AG04450 (cell line): ENCODE results near the gene GAN. TPM values are rescaled to one million over a fixed set of nuclear protein-coding genes. Genes with fewer than 3 reads are reported as not detected.
"Not testable (repeated sequence)": the region's sequence is repeated elsewhere in the genome, so short reads cannot be mapped to it uniquely, and the experiment has no call there.

ENCODE experiments used
- CTCF ChIA-PET: fragments of 300-600, 350-600 bp; formaldehyde crosslinking; extraction: SDS; loops from one replicate; lab custom pipeline; 2022; ENCODE audit warnings: antibody characterized with exemption, inconsistent platforms; lab: Charles Lee
- POLR2A ChIA-PET: fragments of 350-600 bp; formaldehyde crosslinking; extraction: SDS; loops from one replicate; lab custom pipeline; 2021; ENCODE audit warnings: antibody characterized with exemption, inconsistent platforms; lab: Yijun Ruan, JAX
- DNase-seq: peaks from one replicate; pipeline ENCODE4 v3.0.0-alpha.2; 2011; ENCODE audit warnings: low read depth, low spot score
- H3K27ac ChIP-seq: one replicate; pipeline ENCODE4 v1.5.1; 2012; ENCODE audit warnings: low read depth, low read length, control low read depth
- H3K27me3 ChIP-seq: one replicate; pipeline ENCODE4 v1.6.0; 2012; ENCODE audit warnings: low read length; ENCODE audit not compliant: control insufficient read depth, insufficient read depth
- H3K4me3 ChIP-seq: 2 replicates; pipeline ENCODE4 v1.5.1; 2011; ENCODE audit warnings: mild to moderate bottlenecking, low read depth, low read length, control low read depth
- H3K9me3 ChIP-seq: 2 replicates; pipeline ENCODE4 v1.5.1; 2012; ENCODE audit warnings: low read length; ENCODE audit not compliant: control insufficient read depth, insufficient read depth
- polyA plus RNA-seq: library from polyadenylated mRNA; depleted of rRNA; stranded (reverse); fragments of >200 nt; gene quantifications from 2 replicates; pipeline ENCODE4 v1.2.3, GENCODE V29; 2011
- TF ChIP-seq, protein P1 (sequence below): IDR thresholded peaks from 2 replicates; pipeline ENCODE4 v1.5.1; 2011; ENCODE audit warnings: low read depth, low read length, control low read depth, inconsistent platforms

GAN gene
- polyA plus RNA-seq, 1 experiment, result 4.3 TPM

DNA sequence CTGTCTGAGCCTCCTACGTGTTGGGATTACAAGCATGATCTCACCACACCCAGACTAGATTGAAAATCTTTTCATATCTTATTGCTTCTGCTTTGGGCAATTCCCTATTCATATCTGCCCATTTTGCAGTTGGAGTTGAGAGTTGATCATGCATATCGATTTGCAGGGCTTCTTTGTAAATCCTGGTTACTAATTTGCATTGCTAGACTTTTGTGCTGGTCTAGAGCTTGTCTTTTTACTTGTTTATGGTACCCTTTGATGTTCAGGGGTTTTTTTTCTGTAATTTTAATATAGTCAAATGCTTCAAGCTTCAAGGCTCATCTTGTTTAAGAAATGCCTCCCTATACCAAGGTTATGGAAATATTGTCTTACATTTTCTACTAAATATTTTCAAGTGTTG, 106.4 kb downstream of the GAN start:
- TF ChIP-seq, protein P1, sequence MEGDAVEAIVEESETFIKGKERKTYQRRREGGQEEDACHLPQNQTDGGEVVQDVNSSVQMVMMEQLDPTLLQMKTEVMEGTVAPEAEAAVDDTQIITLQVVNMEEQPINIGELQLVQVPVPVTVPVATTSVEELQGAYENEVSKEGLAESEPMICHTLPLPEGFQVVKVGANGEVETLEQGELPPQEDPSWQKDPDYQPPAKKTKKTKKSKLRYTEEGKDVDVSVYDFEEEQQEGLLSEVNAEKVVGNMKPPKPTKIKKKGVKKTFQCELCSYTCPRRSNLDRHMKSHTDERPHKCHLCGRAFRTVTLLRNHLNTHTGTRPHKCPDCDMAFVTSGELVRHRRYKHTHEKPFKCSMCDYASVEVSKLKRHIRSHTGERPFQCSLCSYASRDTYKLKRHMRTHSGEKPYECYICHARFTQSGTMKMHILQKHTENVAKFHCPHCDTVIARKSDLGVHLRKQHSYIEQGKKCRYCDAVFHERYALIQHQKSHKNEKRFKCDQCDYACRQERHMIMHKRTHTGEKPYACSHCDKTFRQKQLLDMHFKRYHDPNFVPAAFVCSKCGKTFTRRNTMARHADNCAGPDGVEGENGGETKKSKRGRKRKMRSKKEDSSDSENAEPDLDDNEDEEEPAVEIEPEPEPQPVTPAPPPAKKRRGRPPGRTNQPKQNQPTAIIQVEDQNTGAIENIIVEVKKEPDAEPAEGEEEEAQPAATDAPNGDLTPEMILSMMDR, result no peak
- CTCF ChIA-PET, result no interaction called here
- Histone ChIP-seq H3K27ac (no peak overlapping the region), H3K4me3 (no peak overlapping the region), H3K9me3 (peaks cover 9% of the 10 kb centered on the region), H3K27me3 (no peaks in the 10 kb centered on the region)
- POLR2A ChIA-PET, result interaction anchor here (0.6 kb wide), 1 partner anchor 119 kb away, joined by 3 read pairs; no protein-coding TSS in a partner anchor
- DNase-seq, result no peak

DNA sequence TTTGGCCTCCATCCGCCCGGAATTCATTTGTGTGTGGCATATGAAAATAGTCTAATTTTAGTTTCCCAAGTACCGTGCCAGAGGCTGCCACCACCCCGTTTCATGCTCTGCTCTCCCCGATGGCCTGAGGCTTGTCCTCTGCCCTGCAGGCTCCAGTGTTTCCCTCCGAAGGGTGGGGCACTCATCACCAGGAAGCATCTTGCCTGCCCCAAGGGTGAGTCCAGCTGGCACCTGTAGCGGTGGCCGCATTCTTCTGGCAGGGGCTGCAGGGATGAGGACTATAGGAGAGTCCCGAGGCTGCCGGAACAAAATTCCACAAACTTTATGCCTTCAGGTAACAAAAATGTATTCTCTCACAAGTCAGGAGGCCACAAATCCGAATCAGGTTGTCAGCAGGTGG, 106.8 kb downstream of the GAN start:
- H3K27me3 ChIP-seq, result no peaks in the 10 kb centered on the region
- CTCF ChIA-PET, result no interaction called here
- no peak overlapping the region for H3K4me3 ChIP-seq
- no peak for DNase-seq
- POLR2A ChIA-PET, result no interaction called here
- TF ChIP-seq, protein P1, result no peak
- H3K27ac ChIP-seq, result no peak overlapping the region
- peaks cover 9% of the 10 kb centered on the region for H3K9me3 ChIP-seq

DNA sequence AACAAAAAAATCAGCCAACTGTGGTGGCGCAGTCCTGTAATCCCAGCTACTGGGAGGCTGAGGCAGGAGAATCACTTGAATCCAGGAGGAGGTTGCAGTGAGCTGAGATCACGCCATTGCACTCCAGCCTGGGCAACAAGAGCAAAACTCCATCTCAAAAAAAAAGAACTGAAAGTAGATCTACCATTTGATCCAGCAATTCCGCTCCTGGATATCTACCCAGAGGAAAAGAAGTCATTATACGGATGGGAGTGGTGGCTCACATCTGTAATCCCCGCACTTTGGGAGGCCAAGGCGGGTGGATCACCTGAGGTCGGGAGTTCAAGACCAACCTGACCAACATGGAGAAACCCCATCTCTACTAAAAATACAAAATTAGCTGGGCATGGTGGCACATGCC, 107.4 kb downstream of the GAN start:
- POLR2A ChIA-PET, H3K9me3 ChIP-seq, CTCF ChIA-PET, H3K4me3 ChIP-seq, H3K27me3 ChIP-seq, H3K27ac ChIP-seq, DNase-seq: not testable (repeated sequence)

DNA sequence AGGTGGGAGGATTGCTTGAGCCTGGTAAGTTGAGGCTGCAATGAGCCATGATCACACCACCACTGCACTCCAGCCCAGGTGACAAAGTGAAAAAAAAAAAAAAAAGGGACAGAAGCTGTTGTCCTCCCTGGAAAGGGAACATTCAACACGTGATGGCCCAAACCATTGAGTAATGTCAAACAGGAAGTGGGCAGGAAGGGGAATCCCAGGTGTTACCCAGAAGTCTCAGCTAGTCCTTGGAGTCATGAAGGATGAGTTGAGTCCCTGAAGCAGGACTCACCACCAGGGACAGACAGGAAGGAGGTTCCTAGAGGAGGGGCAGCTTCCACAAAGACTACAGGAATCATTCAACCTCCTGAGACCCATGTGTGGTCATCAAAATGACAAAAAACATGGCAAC, 110.0 kb downstream of the GAN start:
- H3K9me3 ChIP-seq, result peaks cover 9% of the 10 kb centered on the region
- H3K27ac ChIP-seq, result no peak overlapping the region
- TF ChIP-seq, protein P1, result no peak
- no peak for DNase-seq
- ChIA-PET POLR2A (interaction anchor here (0.7 kb wide), 1 partner anchor 15 kb away, joined by 3 read pairs; no protein-coding TSS in a partner anchor), CTCF (interaction anchor here (0.6 to 1.6 kb wide), 3 partner anchors 20 to 237 kb away, joined by 3 to 4 read pairs (median 4); no protein-coding TSS in a partner anchor)
- H3K4me3 ChIP-seq, result no peak overlapping the region
- H3K27me3 ChIP-seq, result no peaks in the 10 kb centered on the region

DNA sequence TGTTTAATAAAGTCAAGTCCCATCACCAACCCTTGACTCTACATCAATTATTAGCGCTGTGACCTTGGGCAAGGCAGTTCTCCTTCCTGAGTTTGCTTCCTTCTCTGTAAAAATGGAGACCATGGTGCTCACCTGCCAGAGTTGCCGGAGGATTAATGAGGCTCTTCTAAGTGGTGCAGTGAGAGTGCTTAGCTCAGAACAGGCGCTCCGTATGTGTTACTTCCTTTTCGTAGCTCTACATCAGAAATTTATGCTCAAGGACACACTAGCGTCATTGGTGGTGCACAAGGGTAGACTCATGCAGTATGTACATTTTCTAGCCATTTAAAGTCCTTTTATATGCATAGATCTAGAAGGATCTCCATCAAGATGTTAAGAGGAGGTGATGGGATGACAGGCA, 112.5 kb downstream of the GAN start:
- Histone ChIP-seq H3K9me3 (peaks cover 1% of the 10 kb centered on the region; the same call in 1 of the 2 replicates), H3K27ac (no peak overlapping the region), H3K27me3 (no peaks in the 10 kb centered on the region), H3K4me3 (no peak overlapping the region)
- DNase-seq, result no peak
- ChIA-PET CTCF (interaction anchor here (1.4 kb wide), 1 partner anchor 14 kb away, joined by 5 read pairs; no protein-coding TSS in a partner anchor), POLR2A (no interaction called here)
- TF ChIP-seq, protein P1, result no peak
